Neural cell (in vitro differentiated cells): ENCODE measurements around the gene PCSK1N. TPM values are rescaled to one million over a fixed set of nuclear protein-coding genes. Genes with fewer than 3 reads are reported as not detected.

Source experiments
- H2AFZ ChIP-seq: fragments of 200-600, 300-800 bp; sonication (generic), shearing (Covaris generic); 2 replicates; pipeline ENCODE4 v1.6.0; 2014; ENCODE audit warnings: low read depth, mild to moderate bottlenecking, antibody characterized with exemption, low read length, moderate library complexity
- H3F3A ChIP-seq: fragments of 200-600 bp; shearing (Covaris generic); 2 replicates; pipeline ENCODE4 v1.6.1; 2016; ENCODE audit warnings: mild to moderate bottlenecking, moderate library complexity, mixed read lengths, antibody characterized with exemption, low read length; ENCODE audit not compliant: insufficient read depth, poor library complexity, severe bottlenecking
- H3K27ac ChIP-seq: fragments of 200-600, 300-800 bp; sonication (generic), shearing (Covaris generic); 2 replicates; pipeline ENCODE4 v1.5.1; 2014; ENCODE audit warnings: mild to moderate bottlenecking, low read length, moderate library complexity
- H3K27me3 ChIP-seq: fragments of 300-800, 200-600 bp; sonication (generic), shearing (Covaris generic); 2 replicates; pipeline ENCODE4 v1.6.0; 2014; ENCODE audit warnings: mild to moderate bottlenecking, low read depth, low read length, moderate library complexity; ENCODE audit not compliant: insufficient read depth
- H3K36me3 ChIP-seq: fragments of 300-800, 200-600 bp; sonication (generic), shearing (Covaris generic); 2 replicates; pipeline ENCODE4 v1.5.1; 2014; ENCODE audit warnings: mild to moderate bottlenecking, antibody characterized with exemption, low read length, moderate library complexity; ENCODE audit not compliant: insufficient read depth
- H3K4me2 ChIP-seq: fragments of 300-800, 200-600 bp; sonication (generic), shearing (Covaris generic); 2 replicates; pipeline ENCODE4 v1.6.0; 2014; ENCODE audit warnings: mild to moderate bottlenecking, low read length
- H3K4me3 ChIP-seq: fragments of 300-800, 200-600 bp; sonication (generic), shearing (Covaris generic); 2 replicates; pipeline ENCODE4 v1.5.1; 2014; ENCODE audit warnings: mild to moderate bottlenecking, low read length, moderate library complexity
- H3K79me2 ChIP-seq: fragments of 200-600 bp; shearing (Covaris generic); replicated peaks from 2 replicates; pipeline ENCODE4 v1.6.0; 2014; ENCODE audit warnings: mild to moderate bottlenecking, low read length, moderate library complexity; ENCODE audit not compliant: insufficient read depth
- H3K9ac ChIP-seq: fragments of 300-800, 200-600 bp; sonication (generic), shearing (Covaris generic); 2 replicates; pipeline ENCODE4 v1.6.1; 2016; ENCODE audit warnings: mild to moderate bottlenecking, low read length, mixed read lengths
- H3K9me2 ChIP-seq: fragments of 200-600 bp; shearing (Covaris generic); 2 replicates; pipeline ENCODE4 v1.6.1; 2016; ENCODE audit warnings: mild to moderate bottlenecking, low read length, mixed read lengths; ENCODE audit not compliant: insufficient read depth
- H3K9me3 ChIP-seq: fragments of 200-600, 300-800 bp; sonication (generic), shearing (Covaris generic); 2 replicates; pipeline ENCODE4 v1.6.1; 2016; ENCODE audit warnings: mild to moderate bottlenecking, mixed run types, low read length, moderate library complexity, mixed read lengths
- H4K20me1 ChIP-seq: fragments of 200-600 bp; shearing (Covaris generic); 2 replicates; pipeline ENCODE4 v1.6.1; 2016; ENCODE audit warnings: mild to moderate bottlenecking, mixed run types; ENCODE audit not compliant: insufficient read depth
- CTCF ChIP-seq: fragments of 450-650 bp; IDR thresholded peaks from 2 replicates; pipeline ENCODE4 v1.5.1; 2014; ENCODE audit warnings: antibody characterized with exemption, mild to moderate bottlenecking, moderate library complexity; ENCODE audit not compliant: poor library complexity, severe bottlenecking
- EP300 ChIP-seq: fragments of 450-650 bp; conservative IDR thresholded peaks from 2 replicates; pipeline ENCODE4 v1.6.1; 2014; ENCODE audit warnings: antibody characterized with exemption, mild to moderate bottlenecking, moderate library complexity; ENCODE audit not compliant: poor library complexity, severe bottlenecking
- EZH2 ChIP-seq: fragments of 200-600, 300-800 bp; shearing (Covaris generic), sonication (generic); IDR thresholded peaks from 2 replicates; pipeline ENCODE4 v1.6.1; 2014; ENCODE audit warnings: antibody characterized with exemption, low read length, borderline replicate concordance, mild to moderate bottlenecking; ENCODE audit not compliant: insufficient read depth, poor library complexity, severe bottlenecking
- MXI1 ChIP-seq: fragments of 450-650 bp; conservative IDR thresholded peaks from 2 replicates; pipeline ENCODE4 v1.6.1; 2014; ENCODE audit warnings: antibody characterized with exemption, mild to moderate bottlenecking; ENCODE audit not compliant: poor library complexity, severe bottlenecking
- POLR2AphosphoS5 ChIP-seq: IDR thresholded peaks from 2 replicates; pipeline ENCODE4 v1.6.1; 2012
- RAD21 ChIP-seq: fragments of 450-650 bp; conservative IDR thresholded peaks from 2 replicates; pipeline ENCODE4 v1.6.1; 2014; ENCODE audit warnings: antibody characterized with exemption, mild to moderate bottlenecking, moderate library complexity
- REST ChIP-seq: IDR thresholded peaks from 2 replicates; pipeline ENCODE4 v1.6.1; 2012; ENCODE audit warnings: borderline replicate concordance
- SMC3 ChIP-seq: fragments of 450-650 bp; conservative IDR thresholded peaks from 2 replicates; pipeline ENCODE4 v1.6.1; 2014; ENCODE audit warnings: antibody characterized with exemption, mild to moderate bottlenecking, moderate library complexity; ENCODE audit not compliant: poor library complexity
- TAF1 ChIP-seq: IDR thresholded peaks from 2 replicates; pipeline ENCODE4 v1.6.1; 2012; ENCODE audit warnings: low read depth
- polyA plus RNA-seq: library from polyadenylated mRNA; depleted of rRNA; stranded (reverse); fragments of >200 nt; gene quantifications from 2 replicates; pipeline ENCODE4 v1.2.3, GENCODE V29; 2014

PCSK1N gene
- polyA plus RNA-seq, 1 donor from 2014 or later: 232 TPM

DNA sequence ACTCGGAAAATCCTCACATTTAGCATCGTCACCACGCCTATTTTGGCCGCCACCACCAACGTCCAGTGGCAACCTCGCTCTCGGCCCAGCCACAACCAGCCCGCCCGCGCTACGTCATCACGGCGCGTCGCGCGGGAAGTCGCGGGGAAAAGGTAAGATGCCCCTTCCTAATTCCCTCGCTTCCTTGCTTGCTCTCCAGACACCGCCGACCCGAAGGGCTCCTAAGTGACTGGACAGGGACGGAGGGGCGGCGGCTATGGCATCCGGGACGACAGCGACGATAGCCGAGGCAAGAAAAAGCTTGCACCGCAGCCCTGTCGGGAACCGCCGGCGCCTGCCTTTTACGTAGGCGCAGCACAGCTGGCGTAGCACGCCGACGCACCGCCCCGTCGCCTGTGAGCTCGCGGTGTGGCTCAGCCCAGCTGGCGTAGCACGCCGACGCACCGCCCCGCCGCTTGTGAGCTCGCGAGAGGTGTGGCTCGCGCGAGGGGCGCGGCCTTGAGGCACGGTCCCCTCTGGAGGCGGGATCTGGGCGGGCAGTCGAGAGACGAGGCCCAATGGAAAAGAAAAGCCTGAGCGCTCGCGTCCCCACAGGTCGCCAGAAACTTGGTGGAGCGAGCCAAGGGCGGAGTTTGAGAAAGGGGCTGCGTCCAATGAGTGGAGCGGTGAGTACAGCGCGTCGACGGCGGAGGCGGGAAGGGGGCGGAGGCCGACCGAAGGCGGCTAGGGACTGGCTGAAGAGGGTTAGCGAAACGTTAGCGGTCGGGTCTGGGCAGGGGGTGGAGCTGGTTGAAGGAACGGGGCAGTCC, 33.9 kb downstream of the PCSK1N start, which contains the start of gene HDAC6:
Gene HDAC6, plus strand, starts transcription at position 788 of the 809 bp plus-strand sequence. CDS start 626 bp downstream, outside the sequence.
- Histone ChIP-seq H2AFZ (peak within 1 kb of the TSS; percentile 65), H3K27ac (peak within 1 kb of the TSS; percentile 93), H3K4me3 (peak within 1 kb of the TSS; percentile 77), H3K36me3 (no peaks in the 10 kb centered on the region), H3K79me2 (no peaks in the 10 kb centered on the region), H3K9ac (peak within 1 kb of the TSS; percentile 92), H4K20me1 (no peaks in the 10 kb centered on the region), H3K4me2 (peak within 1 kb of the TSS; percentile 76), H3F3A (no peaks in the 10 kb centered on the region), H3K9me3 (no peaks in the 10 kb centered on the region), H3K27me3 (no peaks in the 10 kb centered on the region), H3K9me2 (no peaks in the 10 kb centered on the region)
- TF ChIP-seq POLR2AphosphoS5 (peak; percentile 76), EP300 (peak; percentile 77), MXI1 (peak; percentile 81), SMC3 (no peak), EZH2 (no peak), CTCF (peak; percentile 15), REST (no peak), RAD21 (no peak), TAF1 (no peak)

DNA sequence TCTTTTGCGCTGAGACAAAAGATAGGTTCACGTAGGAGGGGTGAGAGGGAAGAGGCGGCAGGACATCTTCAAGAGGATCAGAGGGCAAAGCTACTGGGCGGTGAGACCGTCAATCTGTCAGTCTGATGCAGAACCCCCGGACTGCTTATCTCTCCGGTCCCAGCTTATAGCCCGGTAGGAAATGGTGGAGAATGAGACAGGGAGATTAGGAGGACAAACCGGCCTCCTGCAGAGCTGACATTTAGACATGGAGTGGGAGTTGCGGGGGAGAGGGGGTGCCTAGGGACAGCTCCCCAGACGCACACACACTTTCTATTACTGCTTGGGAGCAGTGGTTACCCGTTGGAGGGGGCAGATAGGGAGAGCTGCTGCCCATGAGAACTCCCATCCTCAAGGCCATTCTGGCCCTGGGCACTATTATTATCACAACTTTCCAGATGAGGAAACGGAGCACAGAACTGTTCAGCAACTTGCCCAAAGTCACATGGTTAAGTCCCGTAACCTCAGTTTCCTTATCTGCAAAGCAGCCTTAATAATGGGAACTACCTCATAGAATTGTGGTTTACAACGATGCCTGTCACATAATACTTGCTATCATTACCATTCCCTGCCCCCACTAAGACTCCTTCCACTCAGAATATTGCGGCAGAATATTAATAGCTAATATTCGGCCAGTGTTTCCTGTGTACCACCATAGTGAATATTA, 34.7 kb downstream of the PCSK1N start:
- no peaks in the 10 kb centered on the region for H4K20me1 ChIP-seq
- H3K79me2 ChIP-seq: no peaks in the 10 kb centered on the region
- no peaks in the 10 kb centered on the region for H3K9me2 ChIP-seq
- TF ChIP-seq CTCF (no peak), SMC3 (peak; percentile 42), RAD21 (peak; percentile 34), REST (peak; percentile 52)
- peak overlapping the region; percentile 76 for H3K4me2 ChIP-seq
- peak overlapping the region; percentile 81 for H3K9ac ChIP-seq
- no peaks in the 10 kb centered on the region for H3F3A ChIP-seq
- peak overlapping the region; percentile 77 for H3K4me3 ChIP-seq
- H3K27ac ChIP-seq: peak overlapping the region; percentile 93
- H3K36me3 ChIP-seq: no peaks in the 10 kb centered on the region
- H3K9me3 ChIP-seq: no peaks in the 10 kb centered on the region
- H2AFZ ChIP-seq: peak overlapping the region; percentile 65
- H3K27me3 ChIP-seq: no peaks in the 10 kb centered on the region
